MCF 10A (cell line): ENCODE measurements around the gene IGDCC3. TPM values are rescaled to one million over a fixed set of nuclear protein-coding genes. Genes with fewer than 3 reads are reported as not detected.

Experiments used
- BruUV-seq: library from RNA; stranded (reverse); fragments of 400-500 nt; replicated peaks from 2 replicates; lab custom pipeline; 2021; lab: Mats Ljungman, UMichigan
- CTCF ChIA-PET: fragments of 300-600 bp; sonication (Branson Sonifier 250); formaldehyde crosslinking; extraction: SDS; loops from one replicate; lab custom pipeline; 2021; ENCODE audit warnings: antibody characterized with exemption, inconsistent platforms; lab: Yijun Ruan, JAX
- POLR2A ChIA-PET: fragments of 300-600, 350-650 bp; sonication (Branson Sonifier 250); formaldehyde crosslinking; extraction: SDS; loops from one replicate; lab custom pipeline; 2020; ENCODE audit warnings: antibody characterized with exemption, inconsistent platforms; lab: Yijun Ruan, JAX
- DNase-seq: peaks from one replicate; pipeline ENCODE4 v3.0.0-alpha.2; 2018; ENCODE audit not compliant: unreplicated experiment
- H3K27ac Mint-ChIP-seq: one replicate; pipeline ENCODE4 v1.8.0; 2022; ENCODE audit warnings: mild to moderate bottlenecking, low read depth, mixed read lengths; ENCODE audit not compliant: unreplicated experiment
- H3K27me3 Mint-ChIP-seq: one replicate; pipeline ENCODE4 v1.8.0; 2022; ENCODE audit warnings: mixed read lengths; ENCODE audit not compliant: insufficient read depth, unreplicated experiment
- H3K36me3 Mint-ChIP-seq: one replicate; pipeline ENCODE4 v1.8.0; 2022; ENCODE audit warnings: mild to moderate bottlenecking, moderate library complexity, mixed read lengths; ENCODE audit not compliant: insufficient read depth, unreplicated experiment
- H3K4me1 Mint-ChIP-seq: one replicate; pipeline ENCODE4 v1.8.0; 2022; ENCODE audit warnings: mixed read lengths; ENCODE audit not compliant: insufficient read depth, unreplicated experiment
- H3K4me3 Mint-ChIP-seq: one replicate; pipeline ENCODE4 v1.8.0; 2022; ENCODE audit warnings: mild to moderate bottlenecking, moderate library complexity, mixed read lengths; ENCODE audit not compliant: unreplicated experiment
- H3K9me3 Mint-ChIP-seq: one replicate; pipeline ENCODE4 v1.8.0; 2022; ENCODE audit warnings: mixed read lengths; ENCODE audit not compliant: unreplicated experiment
- intact Hi-C: fragments of 100-400 bp; cut with micrococcal nuclease; formaldehyde crosslinking; loops from 2 replicates; pipeline ENCODE4 v1.14.1; 2022
- total RNA-seq: library from RNA; stranded (reverse); gene quantifications from 2 replicates; pipeline ENCODE4 v1.2.3, GENCODE V29; 2022
- TF ChIP-seq, protein P1 (sequence below): fragments of 200-600 bp; IDR thresholded peaks from one replicate; pipeline ENCODE4 v1.8.0; 2022; ENCODE audit warnings: antibody characterized with exemption, mild to moderate bottlenecking; ENCODE audit not compliant: unreplicated experiment

Gene IGDCC3
- total RNA-seq, 1 experiment from 2014 or later = not detected

DNA sequence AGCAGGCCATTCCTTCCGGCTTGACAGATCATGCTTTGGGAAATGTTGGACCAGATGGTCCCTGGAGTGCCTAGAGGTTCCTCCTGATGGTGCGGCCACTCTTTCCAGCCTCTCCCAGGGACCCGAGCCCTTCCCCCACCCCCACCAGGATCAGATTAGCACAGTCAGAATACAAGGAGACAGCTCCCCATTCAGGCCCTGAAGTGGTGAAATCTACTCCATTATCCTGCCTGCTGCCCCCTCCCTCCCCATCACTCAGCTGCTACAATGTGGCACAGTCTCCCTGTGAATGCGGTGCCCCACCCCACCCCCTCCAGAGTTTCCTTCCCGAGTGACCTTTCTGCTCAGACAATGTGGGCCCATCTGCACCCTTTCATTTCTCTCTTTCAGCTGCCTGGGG, 43.9 kb downstream of the IGDCC3 start:
- no peaks in the 10 kb centered on the region for H3K36me3 Mint-ChIP-seq
- TF ChIP-seq, protein P1, sequence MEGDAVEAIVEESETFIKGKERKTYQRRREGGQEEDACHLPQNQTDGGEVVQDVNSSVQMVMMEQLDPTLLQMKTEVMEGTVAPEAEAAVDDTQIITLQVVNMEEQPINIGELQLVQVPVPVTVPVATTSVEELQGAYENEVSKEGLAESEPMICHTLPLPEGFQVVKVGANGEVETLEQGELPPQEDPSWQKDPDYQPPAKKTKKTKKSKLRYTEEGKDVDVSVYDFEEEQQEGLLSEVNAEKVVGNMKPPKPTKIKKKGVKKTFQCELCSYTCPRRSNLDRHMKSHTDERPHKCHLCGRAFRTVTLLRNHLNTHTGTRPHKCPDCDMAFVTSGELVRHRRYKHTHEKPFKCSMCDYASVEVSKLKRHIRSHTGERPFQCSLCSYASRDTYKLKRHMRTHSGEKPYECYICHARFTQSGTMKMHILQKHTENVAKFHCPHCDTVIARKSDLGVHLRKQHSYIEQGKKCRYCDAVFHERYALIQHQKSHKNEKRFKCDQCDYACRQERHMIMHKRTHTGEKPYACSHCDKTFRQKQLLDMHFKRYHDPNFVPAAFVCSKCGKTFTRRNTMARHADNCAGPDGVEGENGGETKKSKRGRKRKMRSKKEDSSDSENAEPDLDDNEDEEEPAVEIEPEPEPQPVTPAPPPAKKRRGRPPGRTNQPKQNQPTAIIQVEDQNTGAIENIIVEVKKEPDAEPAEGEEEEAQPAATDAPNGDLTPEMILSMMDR = no peak
- BruUV-seq = no TSS peak

DNA sequence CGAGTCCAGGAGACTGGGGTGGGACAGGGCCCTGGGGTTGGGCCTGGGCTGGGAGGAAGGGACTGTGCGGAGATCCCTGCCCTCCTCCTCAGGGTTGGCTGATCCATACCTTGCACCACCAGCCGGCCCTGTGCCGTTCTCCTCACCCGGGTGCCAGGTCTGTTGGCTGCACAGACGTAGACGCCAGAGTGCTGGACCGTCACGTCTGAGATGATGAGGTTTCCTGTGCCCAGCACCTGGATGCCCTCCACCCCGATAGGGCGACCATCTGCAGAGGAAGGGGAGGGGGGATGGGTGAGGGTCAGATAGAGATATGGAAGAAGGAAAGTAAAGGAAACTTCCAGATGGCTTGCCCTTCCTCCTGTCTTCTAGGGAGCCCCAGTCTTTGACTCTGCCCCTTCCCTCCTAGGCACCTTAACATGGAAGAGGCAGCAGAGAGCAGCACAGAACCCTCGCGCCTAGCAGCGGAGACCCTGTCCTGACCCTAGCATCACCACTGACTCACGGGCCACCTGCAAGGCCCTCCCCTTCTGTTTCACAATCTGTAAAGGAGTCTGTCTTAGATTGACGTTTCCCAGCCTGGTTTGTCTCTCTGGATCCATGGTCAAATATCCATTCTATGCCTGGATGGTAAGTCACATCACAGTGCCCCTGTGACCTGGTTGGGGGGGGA, 44.5 kb downstream of the IGDCC3 start:
- intact Hi-C loops = no loop called here
- ChIA-PET POLR2A (interaction anchor here (0.7 kb wide), 1 partner anchor 64 kb away, joined by 3 read pairs; no protein-coding TSS in a partner anchor), CTCF (no interaction called here)
- TF ChIP-seq, protein P1 = no peak
- no peak overlapping the region for H3K27ac Mint-ChIP-seq
- peak; percentile 11 for DNase-seq
- H3K4me3 Mint-ChIP-seq = no peak overlapping the region
- H3K4me1 Mint-ChIP-seq = no peaks in the 10 kb centered on the region
- BruUV-seq = no TSS peak
- H3K36me3 Mint-ChIP-seq = no peaks in the 10 kb centered on the region
- H3K9me3 Mint-ChIP-seq = no peaks in the 10 kb centered on the region
- peaks cover 2% of the 10 kb centered on the region for H3K27me3 Mint-ChIP-seq

More for the DNA sequence above, 43.9 kb downstream of the IGDCC3 start:
- H3K4me1 Mint-ChIP-seq = no peaks in the 10 kb centered on the region
- no peak overlapping the region for H3K4me3 Mint-ChIP-seq
- DNase-seq = no peak
- ChIA-PET CTCF (no interaction called here), POLR2A (no interaction called here)
- intact Hi-C loops = no loop called here
- peaks cover 8% of the 10 kb centered on the region for H3K27me3 Mint-ChIP-seq
- no peaks in the 10 kb centered on the region for H3K9me3 Mint-ChIP-seq
- H3K27ac Mint-ChIP-seq = no peak overlapping the region

DNA sequence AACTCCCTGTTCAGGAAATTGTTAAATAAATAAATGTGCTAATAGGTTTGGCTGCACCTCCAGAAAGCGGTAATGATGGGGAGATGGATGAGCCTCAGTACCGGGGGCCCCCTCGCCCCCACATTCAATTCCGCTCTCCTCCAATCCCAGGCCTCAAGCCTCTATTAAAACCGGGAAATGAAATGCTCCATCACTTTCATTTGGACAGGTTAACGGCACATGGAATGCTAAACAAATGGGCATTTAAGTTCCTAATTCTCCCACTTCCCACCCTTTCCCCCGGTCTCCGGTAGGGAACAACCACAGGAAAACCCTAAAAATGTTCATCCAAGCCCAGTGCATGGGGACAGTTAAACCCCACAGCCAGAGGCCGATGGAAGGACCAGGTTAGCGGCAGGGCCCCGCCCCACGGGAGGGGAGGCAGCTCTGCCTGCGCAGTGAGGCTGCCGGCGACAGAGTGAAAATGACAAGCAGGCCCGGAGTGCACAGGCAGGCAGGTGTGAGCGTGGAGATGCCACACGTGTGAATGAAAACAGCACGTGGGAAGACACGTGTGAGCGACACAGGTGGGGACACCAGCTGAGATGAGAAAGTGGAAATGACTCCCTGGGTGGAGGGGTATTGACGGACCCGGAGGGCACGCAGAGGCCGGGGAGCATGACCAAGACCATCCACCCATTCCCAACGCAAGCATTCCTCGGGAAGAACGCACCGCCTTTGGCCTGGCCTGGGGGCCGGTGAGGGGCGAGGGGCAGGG, 45.2 kb downstream of the IGDCC3 start:
- no peaks in the 10 kb centered on the region for H3K9me3 Mint-ChIP-seq
- no TSS peak for BruUV-seq
- no peaks in the 10 kb centered on the region for H3K27me3 Mint-ChIP-seq
- no peaks in the 10 kb centered on the region for H3K36me3 Mint-ChIP-seq
- no peak for DNase-seq
- intact Hi-C loops = no loop called here
- CTCF ChIA-PET = no interaction called here
- H3K4me3 Mint-ChIP-seq = no peak overlapping the region
- POLR2A ChIA-PET = interaction anchor here (0.7 kb wide), 1 partner anchor 65 kb away, joined by 3 read pairs; no protein-coding TSS in a partner anchor
- TF ChIP-seq, protein P1 = no peak
- no peaks in the 10 kb centered on the region for H3K4me1 Mint-ChIP-seq
- no peak overlapping the region for H3K27ac Mint-ChIP-seq

DNA sequence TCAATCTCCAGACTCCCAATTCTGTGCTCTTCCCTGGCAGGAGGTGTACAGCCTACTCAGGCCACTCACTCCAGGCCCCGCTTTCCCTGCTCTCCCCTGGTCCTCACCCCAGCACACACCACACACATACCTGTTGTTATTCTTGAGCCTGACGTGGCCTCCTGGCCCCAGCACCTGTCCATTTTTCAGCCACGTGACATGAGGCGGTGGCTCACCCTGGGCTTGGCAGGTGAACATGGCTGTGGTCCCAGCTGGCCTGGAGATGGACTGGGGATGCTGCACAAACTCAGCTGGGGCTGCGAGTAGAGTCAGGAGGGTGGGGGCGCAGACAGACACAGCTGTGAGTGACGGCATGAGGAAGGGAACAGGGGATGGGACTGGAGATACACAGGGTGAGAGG, 46.0 kb downstream of the IGDCC3 start:
- Mint-ChIP-seq H3K27ac (no peak overlapping the region), H3K36me3 (no peaks in the 10 kb centered on the region), H3K4me3 (no peak overlapping the region), H3K4me1 (no peaks in the 10 kb centered on the region), H3K9me3 (no peaks in the 10 kb centered on the region), H3K27me3 (no peaks in the 10 kb centered on the region)
- TF ChIP-seq, protein P1 = no peak
- ChIA-PET POLR2A (no interaction called here), CTCF (interaction anchor here (2.3 kb wide), 1 partner anchor 13 kb away, joined by 9 read pairs; no protein-coding TSS in a partner anchor)
- BruUV-seq = no TSS peak
- no peak for DNase-seq
- intact Hi-C loops = no loop called here
